Cardiac fibroblast (primary cell): Measurements from ENCODE around the gene FRMD4A.

Experiments used
- DNase-seq, 2 donors: peaks; one replicate each; pipeline versions ENCODE4 v3.0.0 to v3.0.0-alpha.2; 2010; ENCODE audit warnings: low read depth in 2 of 2
- H3K4me3 ChIP-seq, 2 donors: replicated peaks in 1 of 2; 1 replicate in 1 of 2; 2 replicates in 1 of 2; pipeline ENCODE4 v1.5.1; 2011; ENCODE audit warnings: low read depth in 2 of 2, low read length in 2 of 2, mild to moderate bottlenecking in 2 of 2, moderate library complexity in 1 of 2
- TF ChIP-seq, protein P1 (sequence below): IDR thresholded peaks from one replicate; pipeline ENCODE4 v1.5.1; 2011; ENCODE audit warnings: low read depth, mild to moderate bottlenecking, low read length, inconsistent platforms

The FRMD4A gene

GRCh38 chr10:14010101-14010558, 320.6 kb downstream of the FRMD4A start:
- TF ChIP-seq, protein P1, sequence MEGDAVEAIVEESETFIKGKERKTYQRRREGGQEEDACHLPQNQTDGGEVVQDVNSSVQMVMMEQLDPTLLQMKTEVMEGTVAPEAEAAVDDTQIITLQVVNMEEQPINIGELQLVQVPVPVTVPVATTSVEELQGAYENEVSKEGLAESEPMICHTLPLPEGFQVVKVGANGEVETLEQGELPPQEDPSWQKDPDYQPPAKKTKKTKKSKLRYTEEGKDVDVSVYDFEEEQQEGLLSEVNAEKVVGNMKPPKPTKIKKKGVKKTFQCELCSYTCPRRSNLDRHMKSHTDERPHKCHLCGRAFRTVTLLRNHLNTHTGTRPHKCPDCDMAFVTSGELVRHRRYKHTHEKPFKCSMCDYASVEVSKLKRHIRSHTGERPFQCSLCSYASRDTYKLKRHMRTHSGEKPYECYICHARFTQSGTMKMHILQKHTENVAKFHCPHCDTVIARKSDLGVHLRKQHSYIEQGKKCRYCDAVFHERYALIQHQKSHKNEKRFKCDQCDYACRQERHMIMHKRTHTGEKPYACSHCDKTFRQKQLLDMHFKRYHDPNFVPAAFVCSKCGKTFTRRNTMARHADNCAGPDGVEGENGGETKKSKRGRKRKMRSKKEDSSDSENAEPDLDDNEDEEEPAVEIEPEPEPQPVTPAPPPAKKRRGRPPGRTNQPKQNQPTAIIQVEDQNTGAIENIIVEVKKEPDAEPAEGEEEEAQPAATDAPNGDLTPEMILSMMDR: no peak
- peak; percentile 69 to 85 for DNase-seq
- peak overlapping the region; percentile 28 to 56 for H3K4me3 ChIP-seq

GRCh38 chr10:14009371-14010100, 321.2 kb downstream of the FRMD4A start:
- peak overlapping the region; percentile 28 to 56 for H3K4me3 ChIP-seq
- peak; percentile 49 to 80 for DNase-seq

GRCh38 chr10:14008740-14009080, 322.0 kb downstream of the FRMD4A start:
- peak overlapping the region; percentile 24 to 56 for H3K4me3 ChIP-seq
- peak in 1 of 2 donors; percentile 63 for DNase-seq

More at GRCh38 chr10:14009371-14010100, 321.2 kb downstream of the FRMD4A start:
- TF ChIP-seq, protein P1: no peak

DNA sequence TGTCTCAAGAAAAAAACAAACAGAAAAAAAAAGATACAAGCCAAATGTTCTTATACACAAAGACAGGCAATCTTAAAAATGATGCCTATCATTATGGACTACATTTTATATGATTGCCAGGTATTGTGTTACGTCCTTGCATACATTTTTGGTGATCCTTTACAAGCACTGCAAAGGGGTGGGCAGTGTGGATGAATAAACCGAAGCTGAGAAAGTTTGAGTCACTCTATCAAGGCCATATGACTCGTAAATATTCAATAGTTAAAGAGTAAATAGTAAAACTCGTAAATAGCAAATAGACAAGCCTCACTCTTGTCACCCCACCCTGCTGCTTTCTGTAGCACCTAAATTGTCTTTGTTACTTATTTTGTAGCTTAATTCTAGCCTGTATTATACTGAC, 326.2 kb downstream of the FRMD4A start:
- TF ChIP-seq, protein P1: no peak
- H3K4me3 ChIP-seq: no peak overlapping the region
- DNase-seq: peak in 1 of 2 donors; percentile 31

More at GRCh38 chr10:14008740-14009080, 322.0 kb downstream of the FRMD4A start:
- TF ChIP-seq, protein P1: no peak

GRCh38 chr10:14003517-14004184, 327.1 kb downstream of the FRMD4A start:
- DNase-seq: no peak
- TF ChIP-seq, protein P1: no peak
- H3K4me3 ChIP-seq: no peak overlapping the region

GRCh38 chr10:14001298-14002040, 329.3 kb downstream of the FRMD4A start:
- H3K4me3 ChIP-seq: no peak overlapping the region
- no peak for DNase-seq
- TF ChIP-seq, protein P1: no peak
